ENCODE measurements around the gene SPN.
A peak's percentile ranks its signal among the peaks of the same experiment; 100 is the strongest.

- TF ChIP-seq SLC30A9 (CRISPR knock-in tag; IDR thresholded peaks at IDR 0.05) (no peak), MYC (IDR thresholded peaks at IDR 0.05; ENCODE audit: low read depth, low read length) (no peak), MYC (CRISPR knock-in tag; IDR thresholded peaks at IDR 0.05; ENCODE audit: borderline replicate concordance, low read depth) (no peak), HDAC2 (IDR thresholded peaks at IDR 0.05) (no peak), POLR2A (conservative IDR thresholded peaks at IDR 0.05) (peak; percentile 37; the same call in 1 of the 2 replicates), MED1 (CRISPR knock-in tag; IDR thresholded peaks at IDR 0.05; ENCODE audit: borderline replicate concordance) (no peak)
Measured at GRCh38 chr16:29698484-29699323, 35.7 kb downstream of the SPN start.
